Trophoblast cell (in vitro differentiated cells and primary cell): ENCODE measurements around the gene PARPBP.

Experiments
- DNase-seq, 2 donors: peaks; one replicate each; pipeline ENCODE4 v3.0.0-alpha.2; 2016
- H2AFZ ChIP-seq: 2 replicates; pipeline ENCODE4 v1.6.1; 2013; ENCODE audit warnings: low read length, moderate library complexity, mild to moderate bottlenecking; ENCODE audit not compliant: insufficient read depth, poor library complexity
- H2AK5ac ChIP-seq: 2 replicates; pipeline ENCODE4 v1.6.1; 2013; ENCODE audit warnings: mild to moderate bottlenecking, low read length
- H2BK120ac ChIP-seq: 2 replicates; pipeline ENCODE4 v1.6.1; 2013; ENCODE audit warnings: low read length, mild to moderate bottlenecking, moderate library complexity; ENCODE audit not compliant: insufficient read depth, poor library complexity
- H2BK12ac ChIP-seq: 2 replicates; pipeline ENCODE4 v1.6.1; 2013; ENCODE audit warnings: mild to moderate bottlenecking, low read length, moderate library complexity
- H2BK5ac ChIP-seq: 2 replicates; pipeline ENCODE4 v1.6.1; 2013; ENCODE audit warnings: low read length, low read depth, moderate library complexity, mild to moderate bottlenecking; ENCODE audit not compliant: poor library complexity
- H3K14ac ChIP-seq: 2 replicates; pipeline ENCODE4 v1.6.1; 2013; ENCODE audit warnings: mild to moderate bottlenecking, low read length
- H3K18ac ChIP-seq: 2 replicates; pipeline ENCODE4 v1.6.1; 2013; ENCODE audit warnings: mild to moderate bottlenecking, low read length
- H3K23ac ChIP-seq: 2 replicates; pipeline ENCODE4 v1.6.1; 2013; ENCODE audit warnings: low read length
- H3K27ac ChIP-seq: 2 replicates; pipeline ENCODE4 v1.5.1; 2013; ENCODE audit warnings: low read depth, mild to moderate bottlenecking, inconsistent platforms, low read length, moderate library complexity
- H3K27me3 ChIP-seq: 2 replicates; pipeline ENCODE4 v1.6.1; 2013; ENCODE audit warnings: inconsistent platforms, mild to moderate bottlenecking, low read length, moderate library complexity; ENCODE audit not compliant: insufficient read depth
- H3K36me3 ChIP-seq, 2 experiments: 1 replicate in 1 of 2; 2 replicates in 1 of 2; pipeline ENCODE4 v1.6.1; 2013; ENCODE audit warnings: low read length in 2 of 2, mild to moderate bottlenecking in 2 of 2, moderate library complexity in 1 of 2; ENCODE audit not compliant: insufficient read depth in 2 of 2, control insufficient read depth in 1 of 2
- H3K4ac ChIP-seq: 2 replicates; pipeline ENCODE4 v1.6.1; 2013; ENCODE audit warnings: low read depth, mild to moderate bottlenecking, low read length, moderate library complexity
- H3K4me1 ChIP-seq, 2 experiments: 1 replicate in 1 of 2; 2 replicates in 1 of 2; pipeline ENCODE4 v1.6.1; 2013; ENCODE audit warnings: low read length in 2 of 2, mild to moderate bottlenecking in 2 of 2, moderate library complexity in 1 of 2; ENCODE audit not compliant: insufficient read depth in 2 of 2, control insufficient read depth in 1 of 2
- H3K4me2 ChIP-seq: 2 replicates; pipeline ENCODE4 v1.6.1; 2013; ENCODE audit warnings: inconsistent platforms, mild to moderate bottlenecking, low read length, moderate library complexity
- H3K4me3 ChIP-seq: 2 replicates; pipeline ENCODE4 v1.5.1; 2013; ENCODE audit warnings: mild to moderate bottlenecking, low read depth, low read length, inconsistent platforms
- H3K79me1 ChIP-seq: one replicate; pipeline ENCODE4 v1.6.1; 2013; ENCODE audit warnings: low read length
- H3K79me2 ChIP-seq: 2 replicates; pipeline ENCODE4 v1.6.1; 2013; ENCODE audit warnings: low read length, mild to moderate bottlenecking; ENCODE audit not compliant: control insufficient read depth, insufficient read depth, poor library complexity
- H3K9ac ChIP-seq: 2 replicates; pipeline ENCODE4 v1.6.1; 2013; ENCODE audit warnings: mild to moderate bottlenecking, low read length
- H3K9me3 ChIP-seq: 2 replicates; pipeline ENCODE4 v1.6.1; 2013; ENCODE audit warnings: low read depth, mild to moderate bottlenecking, control low read depth, inconsistent platforms, low read length; ENCODE audit not compliant: insufficient read depth
- H4K12ac ChIP-seq: 2 replicates; pipeline ENCODE4 v1.6.1; 2013; ENCODE audit warnings: low read depth, mild to moderate bottlenecking, low read length, moderate library complexity
- H4K8ac ChIP-seq: 2 replicates; pipeline ENCODE4 v1.6.1; 2013; ENCODE audit warnings: low read depth, mild to moderate bottlenecking, low read length, moderate library complexity
- H4K91ac ChIP-seq: one replicate; pipeline ENCODE4 v1.6.1; 2013; ENCODE audit warnings: low read depth, mild to moderate bottlenecking, low read length, moderate library complexity
- WGBS: extraction: QIAGEN DNeasy Blood & Tissue Kit; methylation state at CpG from one replicate; pipeline ENCODE4 v1.1.7; 2013; ENCODE audit warnings: missing lambda C conversion rate; ENCODE audit not compliant: insufficient read length, insufficient coverage; ENCODE audit errors: extremely low coverage; 5-methylcytosine and 5-hydroxymethylcytosine counted together

The PARPBP gene

GRCh38 chr12:102107970-102108369, 12.0 kb upstream of the PARPBP start:
- Histone ChIP-seq H2BK12ac (no peak overlapping the region), H3K18ac (no peak overlapping the region), H3K4ac (no peak overlapping the region), H3K4me2 (no peak overlapping the region), H4K8ac (no peak overlapping the region), H2BK5ac (no peak overlapping the region), H3K9me3 (peaks cover 4% of the 10 kb centered on the region), H2AK5ac (no peak overlapping the region), H2BK120ac (no peak overlapping the region), H4K91ac (no peak overlapping the region), H4K12ac (no peak overlapping the region), H3K23ac (no peak overlapping the region), H3K79me1 (no peaks in the 10 kb centered on the region), H3K9ac (no peak overlapping the region), H3K79me2 (no peaks in the 10 kb centered on the region), H3K27ac (no peak overlapping the region), H3K14ac (no peak overlapping the region), H2AFZ (no peak overlapping the region), H3K4me3 (no peak overlapping the region), H3K4me1 (no peaks in the 10 kb centered on the region), H3K36me3 (peaks cover 17 to 29% of the 10 kb centered on the region in 2 experiments), H3K27me3 (no peaks in the 10 kb centered on the region)
- WGBS: no CpG with 5 or more reads among the region's 1 CpG
- DNase-seq: no peak

GRCh38 chr12:102110782-102111181, 9.2 kb upstream of the PARPBP start:
- Histone ChIP-seq H3K4me1 (no peaks in the 10 kb centered on the region), H2BK12ac (no peak overlapping the region)

GRCh38 chr12:102114212-102114611, 5.8 kb upstream of the PARPBP start:
- H4K91ac ChIP-seq: no peak overlapping the region
- H2AK5ac ChIP-seq: no peak overlapping the region
- DNase-seq: no peak
- H3K4ac ChIP-seq: no peak overlapping the region
- H3K9me3 ChIP-seq: no peaks in the 10 kb centered on the region
- H3K18ac ChIP-seq: no peak overlapping the region
- H3K23ac ChIP-seq: no peak overlapping the region
- H3K14ac ChIP-seq: no peak overlapping the region
- no peaks in the 10 kb centered on the region for H3K79me1 ChIP-seq
- H4K8ac ChIP-seq: no peak overlapping the region
- H3K79me2 ChIP-seq: no peaks in the 10 kb centered on the region
- H3K4me1 ChIP-seq: peaks cover 0 to 1% of the 10 kb centered on the region in 2 experiments
- H3K9ac ChIP-seq: no peak overlapping the region
- no peak overlapping the region for H3K4me3 ChIP-seq
- peaks cover 11 to 14% of the 10 kb centered on the region in 2 experiments for H3K36me3 ChIP-seq
- H3K27ac ChIP-seq: no peak overlapping the region
- no peak overlapping the region for H4K12ac ChIP-seq
- H2BK12ac ChIP-seq: no peak overlapping the region
- H3K27me3 ChIP-seq: no peaks in the 10 kb centered on the region
- H2BK120ac ChIP-seq: no peak overlapping the region
- no peak overlapping the region for H2BK5ac ChIP-seq
- no peak overlapping the region for H2AFZ ChIP-seq
- no CpG with 5 or more reads among the region's 2 CpGs for WGBS
- no peak overlapping the region for H3K4me2 ChIP-seq

More at GRCh38 chr12:102110782-102111181, 9.2 kb upstream of the PARPBP start:
- Histone ChIP-seq H2BK5ac (no peak overlapping the region), H3K23ac (no peak overlapping the region), H3K9ac (no peak overlapping the region), H3K4ac (no peak overlapping the region), H3K4me3 (no peak overlapping the region), H3K18ac (no peak overlapping the region), H2AK5ac (no peak overlapping the region), H4K8ac (no peak overlapping the region), H2AFZ (no peak overlapping the region), H3K9me3 (peaks cover 4% of the 10 kb centered on the region), H2BK120ac (no peak overlapping the region), H3K36me3 (peaks cover 10 to 25% of the 10 kb centered on the region in 2 experiments), H3K27ac (no peak overlapping the region), H3K79me1 (no peaks in the 10 kb centered on the region), H4K91ac (no peak overlapping the region), H3K4me2 (no peak overlapping the region), H3K79me2 (no peaks in the 10 kb centered on the region), H4K12ac (no peak overlapping the region), H3K14ac (no peak overlapping the region), H3K27me3 (no peaks in the 10 kb centered on the region)
- DNase-seq: no peak

DNA sequence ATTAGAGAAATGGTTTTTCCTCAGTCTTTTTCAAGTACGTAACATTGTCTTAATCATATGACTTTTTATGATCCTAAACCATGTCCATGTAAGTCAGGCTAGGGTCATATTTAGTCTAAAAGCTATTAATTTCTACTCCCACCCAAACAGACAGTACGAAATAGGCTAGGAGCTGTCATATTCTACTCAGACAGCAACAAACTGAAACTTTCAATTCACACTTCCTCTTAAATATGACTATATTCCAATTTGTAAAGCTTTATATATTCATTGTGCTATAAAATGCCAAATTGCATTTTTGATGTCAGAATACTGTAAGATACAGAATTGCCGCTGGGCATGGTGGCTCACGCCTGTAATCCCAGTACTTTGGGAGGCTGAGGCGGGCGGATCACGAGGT, 3.6 kb upstream of the PARPBP start:
- H3K79me2 ChIP-seq: peaks cover 2% of the 10 kb centered on the region
- no CpG with 5 or more reads among the region's 7 CpGs for WGBS
- H3K4me3 ChIP-seq: no peak overlapping the region
- no peak for DNase-seq
- peaks cover 5 to 8% of the 10 kb centered on the region in 2 experiments for H3K36me3 ChIP-seq
- H2AK5ac ChIP-seq: no peak overlapping the region
- H3K4me1 ChIP-seq: peaks cover 3 to 4% of the 10 kb centered on the region in 2 experiments
- no peak overlapping the region for H4K12ac ChIP-seq
- H3K23ac ChIP-seq: no peak overlapping the region
- no peak overlapping the region for H4K91ac ChIP-seq
- H2BK12ac ChIP-seq: no peak overlapping the region
- no peak overlapping the region for H3K18ac ChIP-seq
- H2BK5ac ChIP-seq: no peak overlapping the region
- H3K79me1 ChIP-seq: peaks cover 9% of the 10 kb centered on the region
- no peaks in the 10 kb centered on the region for H3K27me3 ChIP-seq
- no peak overlapping the region for H3K14ac ChIP-seq
- no peak overlapping the region for H2AFZ ChIP-seq
- H3K27ac ChIP-seq: no peak overlapping the region
- H3K4me2 ChIP-seq: no peak overlapping the region
- H4K8ac ChIP-seq: no peak overlapping the region
- no peak overlapping the region for H2BK120ac ChIP-seq
- H3K4ac ChIP-seq: no peak overlapping the region
- no peak overlapping the region for H3K9ac ChIP-seq
- H3K9me3 ChIP-seq: no peaks in the 10 kb centered on the region
